H9 (cell line): ENCODE measurements around the gene MYT1. TPM values are rescaled to one million over a fixed set of nuclear protein-coding genes. Genes with fewer than 3 reads are reported as not detected.

Experiments used
- DNase-seq: peaks from one replicate; pipeline ENCODE4 v3.0.0-alpha.2; 2017
- H2AFZ ChIP-seq: one replicate; pipeline ENCODE4 v1.6.1; 2013; ENCODE audit warnings: mild to moderate bottlenecking, low read length, control low read depth, moderate library complexity
- H2AK5ac ChIP-seq: 2 replicates; pipeline ENCODE4 v1.6.1; 2013; ENCODE audit warnings: low read length, control low read depth, mixed read lengths; ENCODE audit not compliant: insufficient read length
- H2BK120ac ChIP-seq: one replicate; pipeline ENCODE4 v1.6.1; 2013; ENCODE audit warnings: low read depth, mild to moderate bottlenecking, low read length, control low read depth, inconsistent platforms; ENCODE audit not compliant: poor library complexity, severe bottlenecking
- H2BK12ac ChIP-seq: 2 replicates; pipeline ENCODE4 v1.6.1; 2013; ENCODE audit warnings: low read length, control low read depth, mixed read lengths, low read depth; ENCODE audit not compliant: insufficient read length
- H2BK15ac ChIP-seq: 2 replicates; pipeline ENCODE4 v1.6.1; 2013; ENCODE audit warnings: low read depth, low read length, control low read depth
- H2BK20ac ChIP-seq: one replicate; pipeline ENCODE4 v1.6.1; 2013; ENCODE audit warnings: low read depth, mild to moderate bottlenecking, low read length, control low read depth, inconsistent platforms; ENCODE audit not compliant: poor library complexity, severe bottlenecking
- H2BK5ac ChIP-seq: 2 replicates; pipeline ENCODE4 v1.6.1; 2013; ENCODE audit warnings: low read length, control low read depth, mixed read lengths; ENCODE audit not compliant: insufficient read length
- H3K14ac ChIP-seq: 2 replicates; pipeline ENCODE4 v1.6.1; 2013; ENCODE audit warnings: low read length, control low read depth; ENCODE audit not compliant: insufficient read depth
- H3K18ac ChIP-seq: 2 replicates; pipeline ENCODE4 v1.6.1; 2013; ENCODE audit warnings: low read depth, mild to moderate bottlenecking, mixed read lengths, low read length, control low read depth; ENCODE audit not compliant: insufficient read length
- H3K23ac ChIP-seq: 2 replicates; pipeline ENCODE4 v1.6.1; 2013; ENCODE audit warnings: low read length, control low read depth, mixed read lengths, low read depth; ENCODE audit not compliant: insufficient read length
- H3K23me2 ChIP-seq: 2 replicates; pipeline ENCODE4 v1.6.1; 2013; ENCODE audit warnings: low read depth, mild to moderate bottlenecking, mixed read lengths, low read length, control low read depth; ENCODE audit not compliant: insufficient read length, poor library complexity, severe bottlenecking
- H3K27ac ChIP-seq: 2 replicates; pipeline ENCODE4 v1.5.1; 2013; ENCODE audit warnings: low read length, control low read depth, mixed read lengths, low read depth; ENCODE audit not compliant: insufficient read length
- H3K27me3 ChIP-seq: 2 replicates; pipeline ENCODE4 v1.6.1; 2013; ENCODE audit warnings: low read length, control low read depth, inconsistent platforms; ENCODE audit not compliant: insufficient read depth
- H3K4ac ChIP-seq: 2 replicates; pipeline ENCODE4 v1.6.1; 2013; ENCODE audit warnings: low read depth, mild to moderate bottlenecking, control low read depth, inconsistent platforms, low read length, moderate library complexity
- H3K4me1 ChIP-seq: 2 replicates; pipeline ENCODE4 v1.6.1; 2013; ENCODE audit warnings: low read length, control low read depth, inconsistent platforms; ENCODE audit not compliant: insufficient read depth
- H3K4me2 ChIP-seq: 2 replicates; pipeline ENCODE4 v1.6.1; 2013; ENCODE audit warnings: low read length, control low read depth, mixed read lengths; ENCODE audit not compliant: insufficient read length, insufficient read depth
- H3K56ac ChIP-seq: 2 replicates; pipeline ENCODE4 v1.6.1; 2013; ENCODE audit warnings: low read depth, mild to moderate bottlenecking, mixed read lengths, low read length, control low read depth; ENCODE audit not compliant: insufficient read length
- H3K79me1 ChIP-seq: 2 replicates; pipeline ENCODE4 v1.6.1; 2013; ENCODE audit warnings: low read depth, mild to moderate bottlenecking, moderate library complexity, low read length, control low read depth, inconsistent platforms; ENCODE audit not compliant: insufficient read depth, poor library complexity, severe bottlenecking
- H3K79me2 ChIP-seq: 2 replicates; pipeline ENCODE4 v1.6.1; 2013; ENCODE audit warnings: low read length, control low read depth, inconsistent platforms; ENCODE audit not compliant: insufficient read depth
- H3K9ac ChIP-seq: 2 replicates; pipeline ENCODE4 v1.6.1; 2013; ENCODE audit warnings: low read length, control low read depth, mixed read lengths; ENCODE audit not compliant: insufficient read length; ENCODE audit errors: extremely low read depth
- H3K9me3 ChIP-seq: one replicate; pipeline ENCODE4 v1.6.1; 2013; ENCODE audit warnings: low read depth, low read length, inconsistent platforms; ENCODE audit not compliant: control insufficient read depth
- H3T11ph ChIP-seq: one replicate; pipeline ENCODE4 v1.6.1; 2013; ENCODE audit warnings: mild to moderate bottlenecking, low read length, control low read depth, inconsistent platforms
- H4K20me1 ChIP-seq: one replicate; pipeline ENCODE4 v1.6.1; 2013; ENCODE audit not compliant: control insufficient read depth, insufficient read length, insufficient read depth
- H4K5ac ChIP-seq: 2 replicates; pipeline ENCODE4 v1.6.1; 2013; ENCODE audit warnings: low read depth, mild to moderate bottlenecking, mixed read lengths, low read length, control low read depth; ENCODE audit not compliant: insufficient read length
- H4K8ac ChIP-seq: replicated peaks from 2 replicates; pipeline ENCODE4 v1.6.1; 2013; ENCODE audit warnings: low read length, control low read depth, mixed read lengths, low read depth; ENCODE audit not compliant: insufficient read length
- H4K91ac ChIP-seq: 2 replicates; pipeline ENCODE4 v1.6.1; 2013; ENCODE audit warnings: low read depth, mild to moderate bottlenecking, moderate library complexity, mixed read lengths, low read length, control low read depth; ENCODE audit not compliant: insufficient read length
- H3K27ac Mint-ChIP-seq, 3 experiments: 2 replicates in 2 of 3; 3 replicates in 1 of 3; pipeline ENCODE4 v1.8.0; 2020 to 2021; ENCODE audit warnings: mixed read lengths in 3 of 3, mild to moderate bottlenecking in 1 of 3, moderate library complexity in 1 of 3
- H3K27me3 Mint-ChIP-seq: 2 replicates; pipeline ENCODE4 v1.8.0; 2021; ENCODE audit warnings: low read depth, mild to moderate bottlenecking, moderate library complexity, mixed read lengths
- H3K36me3 Mint-ChIP-seq, 3 experiments: 2 replicates in 2 of 3; 3 replicates in 1 of 3; pipeline ENCODE4 v1.8.0; 2020 to 2021; ENCODE audit warnings: low read depth in 3 of 3, mixed read lengths in 3 of 3; ENCODE audit not compliant: insufficient read depth in 1 of 3
- H3K4me1 Mint-ChIP-seq, 2 experiments: 2 replicates each; pipeline ENCODE4 v1.8.0; 2020; ENCODE audit warnings: mixed read lengths in 2 of 2
- H3K4me3 Mint-ChIP-seq, 2 experiments: 2 replicates in 1 of 2; 3 replicates in 1 of 2; pipeline ENCODE4 v1.8.0; 2020 to 2021; ENCODE audit warnings: mild to moderate bottlenecking in 2 of 2, mixed read lengths in 2 of 2, moderate library complexity in 1 of 2
- H3K9me3 Mint-ChIP-seq, 2 experiments: 2 replicates in 1 of 2; 3 replicates in 1 of 2; pipeline ENCODE4 v1.8.0; 2020; ENCODE audit warnings: mild to moderate bottlenecking in 2 of 2, mixed read lengths in 2 of 2, moderate library complexity in 1 of 2
- CTCF ChIP-seq: fragments of 200-600 bp; sonication (generic); conservative IDR thresholded peaks from 3 replicates; pipeline ENCODE4 v1.8.0; 2021; ENCODE audit warnings: antibody characterized with exemption, mild to moderate bottlenecking
- WGBS: extraction: QIAGEN DNeasy Blood & Tissue Kit; methylation state at CpG from one replicate; pipeline ENCODE4 v1.1.7; 2013; ENCODE audit warnings: missing lambda C conversion rate, low lambda C conversion rate, mixed read lengths; ENCODE audit not compliant: insufficient read length; ENCODE audit errors: extremely low coverage; 5-methylcytosine and 5-hydroxymethylcytosine counted together
- total RNA-seq: library from RNA; stranded (reverse); gene quantifications from 2 replicates; pipeline ENCODE4 v1.2.1, GENCODE V29; 2021

Gene MYT1
- total RNA-seq, 1 experiment from 2014 or later = 0.79 TPM

- no peak overlapping the region for H3K56ac ChIP-seq
- no peak overlapping the region for H3K18ac ChIP-seq
- H3K4me2 ChIP-seq = no peak overlapping the region
- H4K5ac ChIP-seq = no peak overlapping the region
- H2AFZ ChIP-seq = no peak overlapping the region
- no peak overlapping the region for H3K9ac ChIP-seq
- H2BK5ac ChIP-seq = no peak overlapping the region
- H4K8ac ChIP-seq = no peak overlapping the region
- H3K4me1 Mint-ChIP-seq = peaks cover 1 to 7% of the 10 kb centered on the region in 2 experiments; a peak in 3 of 4 replicates
- H3K23me2 ChIP-seq = no peaks in the 10 kb centered on the region
- no peaks in the 10 kb centered on the region for H4K20me1 ChIP-seq
- H3K79me2 ChIP-seq = no peaks in the 10 kb centered on the region
- H3K27me3 Mint-ChIP-seq = peaks cover 6% of the 10 kb centered on the region
- no peak overlapping the region for H3K27ac Mint-ChIP-seq
- no peak overlapping the region for H2BK12ac ChIP-seq
- H3K23ac ChIP-seq = no peak overlapping the region
- no peak for DNase-seq
- H3K9me3 ChIP-seq = no peaks in the 10 kb centered on the region
- peaks cover 0 to 9% (median 4%) of the 10 kb centered on the region in 3 experiments; a peak in 2 of 7 replicates for H3K36me3 Mint-ChIP-seq
- no peak overlapping the region for H4K91ac ChIP-seq
- H2BK20ac ChIP-seq = no peak overlapping the region
- no peaks in the 10 kb centered on the region for H3K27me3 ChIP-seq
- H2BK15ac ChIP-seq = no peak overlapping the region
- H3K4me3 Mint-ChIP-seq = no peak overlapping the region
- no CpG with 5 or more reads among the region's 8 CpGs for WGBS
- no peak overlapping the region for H3T11ph ChIP-seq
- H3K4ac ChIP-seq = no peak overlapping the region
- no peak for TF ChIP-seq CTCF
- H3K14ac ChIP-seq = no peak overlapping the region
- no peak overlapping the region for H3K27ac ChIP-seq
- peaks cover 10 to 12% of the 10 kb centered on the region in 2 experiments; a peak in 4 of 5 replicates for H3K9me3 Mint-ChIP-seq
- H2BK120ac ChIP-seq = no peak overlapping the region
- no peak overlapping the region for H2AK5ac ChIP-seq
- H3K4me1 ChIP-seq = no peaks in the 10 kb centered on the region
- H3K79me1 ChIP-seq = no peaks in the 10 kb centered on the region
Measured at GRCh38 chr20:64229507-64230061, 65.3 kb downstream of the MYT1 start.
